ENCODE measurements around the gene CCDC154. TPM values are rescaled to one million over a fixed set of nuclear protein-coding genes. Genes with fewer than 3 reads are reported as not detected.

The CCDC154 gene
- total and polyA plus RNA-seq, 2 experiments from 2014 or later, result 0.31 TPM; not detected in 1

DNA sequence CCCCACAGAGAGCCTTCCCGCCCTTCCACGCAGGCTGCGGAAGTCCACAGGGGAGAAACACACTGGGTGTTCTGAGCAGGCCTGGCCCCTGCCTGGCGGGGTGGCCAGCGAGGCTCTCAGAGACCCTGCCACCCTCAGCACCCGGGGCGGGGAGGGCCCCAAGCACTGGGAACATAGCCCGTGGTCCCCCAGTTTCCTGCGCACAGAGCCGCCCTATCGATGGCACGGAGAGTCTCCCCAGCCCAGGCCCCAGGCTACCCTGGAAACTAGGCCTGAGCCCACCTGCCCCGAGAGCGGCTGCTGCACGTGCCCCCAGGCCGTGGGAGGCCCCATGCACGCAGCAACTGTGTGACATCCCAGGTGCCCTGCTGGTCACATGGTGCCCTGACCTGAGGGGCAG lies 10.2 kb upstream of the CCDC154 start:
- no peak overlapping the region for H3K4me3 Mint-ChIP-seq
- no peak overlapping the region for H2AFZ ChIP-seq
- H3K27ac ChIP-seq (ENCODE audit: low read depth), result no peak overlapping the region
- H3K4me1 ChIP-seq (ENCODE audit: insufficient read depth), result no peaks in the 10 kb centered on the region
- H3K79me2 ChIP-seq (replicated peaks; ENCODE audit: insufficient read depth), result no peaks in the 10 kb centered on the region
- no peaks in the 10 kb centered on the region for H3F3A ChIP-seq (replicated peaks; ENCODE audit: low read depth)
- no peaks in the 10 kb centered on the region; the same call in 2 of the 3 replicates for H3K4me1 Mint-ChIP-seq
- H3K9me3 Mint-ChIP-seq, result no peaks in the 10 kb centered on the region
- no peak overlapping the region for H3K27ac Mint-ChIP-seq
- H3K27me3 ChIP-seq (ENCODE audit: insufficient read depth), result no peaks in the 10 kb centered on the region
- H3K36me3 ChIP-seq (ENCODE audit: insufficient read depth), result no peaks in the 10 kb centered on the region
- no peaks in the 10 kb centered on the region for H3K9me2 ChIP-seq (ENCODE audit: insufficient read depth)
- no peak overlapping the region for H3K4me2 ChIP-seq
- DNase-seq (ENCODE audit: low spot score) (no peak), ATAC-seq (no peak)
- no peak overlapping the region for H3K4me3 ChIP-seq
- H3K27me3 Mint-ChIP-seq (ENCODE audit: insufficient read depth, low read depth, poor library complexity), result peaks cover 9% of the 10 kb centered on the region
- no peak for TF ChIP-seq EZH2phosphoT487 (IDR thresholded peaks at IDR 0.05; ENCODE audit: unreplicated experiment)
- H4K20me1 ChIP-seq (replicated peaks; ENCODE audit: insufficient read depth), result no peaks in the 10 kb centered on the region
- peaks cover 15% of the 10 kb centered on the region for H3K36me3 Mint-ChIP-seq (ENCODE audit: low read depth)

DNA sequence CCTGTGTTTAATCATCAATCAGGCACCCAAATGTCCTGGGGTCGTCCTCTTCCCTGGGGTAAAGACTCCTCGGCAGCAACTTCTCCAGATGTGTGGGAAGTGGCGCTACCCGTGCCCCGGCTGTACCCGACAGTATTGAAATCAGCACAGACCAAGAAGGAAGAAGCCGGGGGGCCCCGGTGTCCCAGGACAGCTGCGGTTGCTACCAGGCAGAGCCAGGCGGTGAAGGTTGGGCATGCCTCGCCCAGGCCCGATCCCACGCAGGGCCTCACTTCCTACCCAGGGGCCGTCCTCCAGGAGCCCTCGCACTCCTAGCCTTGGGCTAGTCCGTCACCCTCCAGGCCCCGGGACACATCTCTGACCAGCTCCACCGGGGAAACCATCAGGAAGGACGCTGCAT lies 9.0 kb upstream of the CCDC154 start:
- H3K36me3 Mint-ChIP-seq (ENCODE audit: low read depth), result peaks cover 12% of the 10 kb centered on the region
- H3K4me1 Mint-ChIP-seq, result no peaks in the 10 kb centered on the region
- no peak for ATAC-seq

More for the DNA sequence above, 9.0 kb upstream of the CCDC154 start:
- H3K36me3 ChIP-seq (ENCODE audit: insufficient read depth), result no peaks in the 10 kb centered on the region
- no peak for TF ChIP-seq ZNF114 (CRISPR knock-in tag; IDR thresholded peaks at IDR 0.05)
- TF ChIP-seq, protein P1, sequence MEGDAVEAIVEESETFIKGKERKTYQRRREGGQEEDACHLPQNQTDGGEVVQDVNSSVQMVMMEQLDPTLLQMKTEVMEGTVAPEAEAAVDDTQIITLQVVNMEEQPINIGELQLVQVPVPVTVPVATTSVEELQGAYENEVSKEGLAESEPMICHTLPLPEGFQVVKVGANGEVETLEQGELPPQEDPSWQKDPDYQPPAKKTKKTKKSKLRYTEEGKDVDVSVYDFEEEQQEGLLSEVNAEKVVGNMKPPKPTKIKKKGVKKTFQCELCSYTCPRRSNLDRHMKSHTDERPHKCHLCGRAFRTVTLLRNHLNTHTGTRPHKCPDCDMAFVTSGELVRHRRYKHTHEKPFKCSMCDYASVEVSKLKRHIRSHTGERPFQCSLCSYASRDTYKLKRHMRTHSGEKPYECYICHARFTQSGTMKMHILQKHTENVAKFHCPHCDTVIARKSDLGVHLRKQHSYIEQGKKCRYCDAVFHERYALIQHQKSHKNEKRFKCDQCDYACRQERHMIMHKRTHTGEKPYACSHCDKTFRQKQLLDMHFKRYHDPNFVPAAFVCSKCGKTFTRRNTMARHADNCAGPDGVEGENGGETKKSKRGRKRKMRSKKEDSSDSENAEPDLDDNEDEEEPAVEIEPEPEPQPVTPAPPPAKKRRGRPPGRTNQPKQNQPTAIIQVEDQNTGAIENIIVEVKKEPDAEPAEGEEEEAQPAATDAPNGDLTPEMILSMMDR (conservative IDR thresholded peaks at IDR 0.05; ENCODE audit: low read depth in 2 of 2), result no peak
- no peak for TF ChIP-seq ZNF331 (CRISPR knock-in tag; IDR thresholded peaks at IDR 0.05; ENCODE audit: low read depth)
- no peak for TF ChIP-seq ETS1 (IDR thresholded peaks at IDR 0.05)
- TF ChIP-seq JUNB (IDR thresholded peaks at IDR 0.05; ENCODE audit: unreplicated experiment), result no peak
- no peak for TF ChIP-seq STAT1 (IDR thresholded peaks at IDR 0.05; ENCODE audit: unreplicated experiment)
- no peak for TF ChIP-seq POLR2AphosphoS5 (IDR thresholded peaks at IDR 0.05; ENCODE audit: low read depth)
- TF ChIP-seq CREB1 (CRISPR knock-in tag; IDR thresholded peaks at IDR 0.05; ENCODE audit: low read depth), result no peak
- no peak for TF ChIP-seq EZH2phosphoT487 (IDR thresholded peaks at IDR 0.05; ENCODE audit: unreplicated experiment)
- TF ChIP-seq, protein P2, sequence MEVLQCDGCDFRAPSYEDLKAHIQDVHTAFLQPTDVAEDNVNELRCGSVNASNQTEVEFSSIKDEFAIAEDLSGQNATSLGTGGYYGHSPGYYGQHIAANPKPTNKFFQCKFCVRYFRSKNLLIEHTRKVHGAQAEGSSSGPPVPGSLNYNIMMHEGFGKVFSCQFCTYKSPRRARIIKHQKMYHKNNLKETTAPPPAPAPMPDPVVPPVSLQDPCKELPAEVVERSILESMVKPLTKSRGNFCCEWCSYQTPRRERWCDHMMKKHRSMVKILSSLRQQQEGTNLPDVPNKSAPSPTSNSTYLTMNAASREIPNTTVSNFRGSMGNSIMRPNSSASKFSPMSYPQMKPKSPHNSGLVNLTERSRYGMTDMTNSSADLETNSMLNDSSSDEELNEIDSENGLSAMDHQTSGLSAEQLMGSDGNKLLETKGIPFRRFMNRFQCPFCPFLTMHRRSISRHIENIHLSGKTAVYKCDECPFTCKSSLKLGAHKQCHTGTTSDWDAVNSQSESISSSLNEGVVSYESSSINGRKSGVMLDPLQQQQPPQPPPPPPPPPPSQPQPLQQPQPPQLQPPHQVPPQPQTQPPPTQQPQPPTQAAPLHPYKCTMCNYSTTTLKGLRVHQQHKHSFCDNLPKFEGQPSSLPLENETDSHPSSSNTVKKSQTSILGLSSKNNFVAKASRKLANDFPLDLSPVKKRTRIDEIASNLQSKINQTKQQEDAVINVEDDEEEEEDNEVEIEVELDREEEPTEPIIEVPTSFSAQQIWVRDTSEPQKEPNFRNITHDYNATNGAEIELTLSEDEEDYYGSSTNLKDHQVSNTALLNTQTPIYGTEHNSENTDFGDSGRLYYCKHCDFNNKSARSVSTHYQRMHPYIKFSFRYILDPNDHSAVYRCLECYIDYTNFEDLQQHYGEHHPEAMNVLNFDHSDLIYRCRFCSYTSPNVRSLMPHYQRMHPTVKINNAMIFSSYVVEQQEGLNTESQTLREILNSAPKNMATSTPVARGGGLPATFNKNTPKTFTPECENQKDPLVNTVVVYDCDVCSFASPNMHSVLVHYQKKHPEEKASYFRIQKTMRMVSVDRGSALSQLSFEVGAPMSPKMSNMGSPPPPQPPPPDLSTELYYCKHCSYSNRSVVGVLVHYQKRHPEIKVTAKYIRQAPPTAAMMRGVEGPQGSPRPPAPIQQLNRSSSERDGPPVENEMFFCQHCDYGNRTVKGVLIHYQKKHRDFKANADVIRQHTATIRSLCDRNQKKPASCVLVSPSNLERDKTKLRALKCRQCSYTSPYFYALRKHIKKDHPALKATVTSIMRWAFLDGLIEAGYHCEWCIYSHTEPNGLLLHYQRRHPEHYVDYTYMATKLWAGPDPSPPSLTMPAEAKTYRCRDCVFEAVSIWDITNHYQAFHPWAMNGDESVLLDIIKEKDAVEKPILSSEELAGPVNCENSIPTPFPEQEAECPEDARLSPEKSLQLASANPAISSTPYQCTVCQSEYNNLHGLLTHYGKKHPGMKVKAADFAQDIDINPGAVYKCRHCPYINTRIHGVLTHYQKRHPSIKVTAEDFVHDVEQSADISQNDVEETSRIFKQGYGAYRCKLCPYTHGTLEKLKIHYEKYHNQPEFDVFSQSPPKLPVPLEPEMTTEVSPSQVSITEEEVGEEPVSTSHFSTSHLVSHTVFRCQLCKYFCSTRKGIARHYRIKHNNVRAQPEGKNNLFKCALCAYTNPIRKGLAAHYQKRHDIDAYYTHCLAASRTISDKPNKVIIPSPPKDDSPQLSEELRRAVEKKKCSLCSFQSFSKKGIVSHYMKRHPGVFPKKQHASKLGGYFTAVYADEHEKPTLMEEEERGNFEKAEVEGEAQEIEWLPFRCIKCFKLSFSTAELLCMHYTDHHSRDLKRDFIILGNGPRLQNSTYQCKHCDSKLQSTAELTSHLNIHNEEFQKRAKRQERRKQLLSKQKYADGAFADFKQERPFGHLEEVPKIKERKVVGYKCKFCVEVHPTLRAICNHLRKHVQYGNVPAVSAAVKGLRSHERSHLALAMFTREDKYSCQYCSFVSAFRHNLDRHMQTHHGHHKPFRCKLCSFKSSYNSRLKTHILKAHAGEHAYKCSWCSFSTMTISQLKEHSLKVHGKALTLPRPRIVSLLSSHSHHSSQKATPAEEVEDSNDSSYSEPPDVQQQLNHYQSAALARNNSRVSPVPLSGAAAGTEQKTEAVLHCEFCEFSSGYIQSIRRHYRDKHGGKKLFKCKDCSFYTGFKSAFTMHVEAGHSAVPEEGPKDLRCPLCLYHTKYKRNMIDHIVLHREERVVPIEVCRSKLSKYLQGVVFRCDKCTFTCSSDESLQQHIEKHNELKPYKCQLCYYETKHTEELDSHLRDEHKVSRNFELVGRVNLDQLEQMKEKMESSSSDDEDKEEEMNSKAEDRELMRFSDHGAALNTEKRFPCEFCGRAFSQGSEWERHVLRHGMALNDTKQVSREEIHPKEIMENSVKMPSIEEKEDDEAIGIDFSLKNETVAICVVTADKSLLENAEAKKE (CRISPR knock-in tag; IDR thresholded peaks at IDR 0.05), result no peak
- H3K9me2 ChIP-seq (ENCODE audit: insufficient read depth), result no peaks in the 10 kb centered on the region
- no peaks in the 10 kb centered on the region for H3F3A ChIP-seq (replicated peaks; ENCODE audit: low read depth)
- no peaks in the 10 kb centered on the region for H3K9me3 Mint-ChIP-seq
- no peaks in the 10 kb centered on the region for H4K20me1 ChIP-seq (replicated peaks; ENCODE audit: insufficient read depth)
- H3K4me3 Mint-ChIP-seq, result no peak overlapping the region
- H2AFZ ChIP-seq, result no peak overlapping the region
- no peak overlapping the region for H3K4me3 ChIP-seq
- no peaks in the 10 kb centered on the region for H3K27me3 ChIP-seq (ENCODE audit: insufficient read depth)
- no peak overlapping the region for H3K27ac ChIP-seq (ENCODE audit: low read depth)
- no peak for DNase-seq (ENCODE audit: low spot score)
- no peak overlapping the region for H3K27ac Mint-ChIP-seq
- H3K27me3 Mint-ChIP-seq (ENCODE audit: insufficient read depth, low read depth, poor library complexity), result peaks cover 9% of the 10 kb centered on the region
- no peaks in the 10 kb centered on the region for H3K79me2 ChIP-seq (replicated peaks; ENCODE audit: insufficient read depth)
- no peaks in the 10 kb centered on the region for H3K4me1 ChIP-seq (ENCODE audit: insufficient read depth)
- no peak overlapping the region for H3K4me2 ChIP-seq

Measured in GM23338 (cell line).